HG03571 (cell line): Measurements from ENCODE around the gene MAEL.

Experiments
- ATAC-seq: cut with Tn5 transposase; IDR thresholded peaks from one replicate; pipeline ENCODE4 v1.9.1; 2021; ENCODE audit not compliant: unreplicated experiment

Gene MAEL

DNA sequence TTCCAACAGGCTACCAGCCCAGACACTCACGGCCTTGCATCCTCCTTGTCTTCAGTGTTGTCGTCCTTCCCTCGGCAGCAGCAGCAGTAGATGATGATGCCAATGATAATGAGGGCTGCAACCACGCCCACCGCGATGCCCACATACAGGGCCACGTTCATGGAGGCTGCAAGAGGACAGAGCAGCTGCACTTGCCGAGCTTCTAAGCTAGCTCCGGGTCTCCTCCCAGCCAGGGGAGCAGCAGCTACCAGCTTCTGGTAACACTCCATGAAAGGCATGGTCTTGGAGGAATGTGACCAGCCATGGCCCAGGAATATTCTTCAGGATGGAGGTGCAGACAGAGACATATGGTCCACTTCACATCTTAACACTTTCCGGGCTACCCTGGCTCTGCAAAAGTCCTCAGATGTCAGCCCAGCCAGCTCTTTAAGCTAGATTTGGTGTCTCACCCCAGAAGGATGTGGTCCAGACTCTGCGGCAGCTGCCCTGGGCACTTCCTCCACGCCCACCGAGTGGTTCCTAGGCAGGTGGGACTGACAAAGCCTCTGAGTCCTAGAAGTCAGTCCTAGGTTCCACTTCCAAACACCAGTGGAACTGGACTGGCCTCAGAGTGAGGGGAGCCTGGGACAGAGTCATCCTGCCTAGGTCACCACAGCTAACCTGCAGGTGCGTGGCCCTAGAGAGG lies 66.0 kb downstream of the MAEL start:
- ATAC-seq, result no peak

DNA sequence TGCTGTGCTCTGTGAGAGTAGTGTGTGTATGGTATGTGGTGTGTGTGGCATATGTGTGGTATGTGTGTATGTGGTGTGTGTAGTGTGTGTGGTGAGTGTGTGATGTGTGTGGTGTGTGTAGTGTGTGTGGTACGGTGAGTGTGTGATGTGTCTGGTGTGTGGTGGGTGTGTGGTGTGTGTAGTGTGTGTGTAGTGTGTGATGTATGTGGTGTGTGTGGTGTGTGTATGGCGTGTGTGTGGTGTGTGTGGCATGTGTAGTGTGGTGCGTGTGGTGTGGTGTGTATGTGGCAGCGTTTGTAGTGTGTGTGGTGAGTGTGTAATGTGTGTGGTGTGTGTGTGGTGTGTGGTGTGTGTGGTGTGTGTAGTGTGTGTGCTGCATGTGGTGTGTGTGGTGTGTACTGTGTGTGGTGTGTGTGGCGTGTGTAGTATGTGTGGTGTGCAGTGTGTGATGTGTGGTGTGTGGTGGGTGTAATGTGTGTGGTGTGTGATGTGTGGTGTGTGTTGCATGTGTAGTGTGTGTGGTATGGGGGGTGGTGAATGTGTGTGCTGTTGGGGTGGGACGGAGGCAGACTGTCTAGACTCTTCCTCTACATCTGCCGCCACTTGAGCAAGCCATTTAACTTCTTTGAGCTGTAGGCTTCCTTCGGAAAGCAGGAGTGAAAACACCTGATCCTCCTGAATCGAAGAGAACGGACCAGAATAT lies 67.6 kb downstream of the MAEL start:
- ATAC-seq, result no peak

DNA sequence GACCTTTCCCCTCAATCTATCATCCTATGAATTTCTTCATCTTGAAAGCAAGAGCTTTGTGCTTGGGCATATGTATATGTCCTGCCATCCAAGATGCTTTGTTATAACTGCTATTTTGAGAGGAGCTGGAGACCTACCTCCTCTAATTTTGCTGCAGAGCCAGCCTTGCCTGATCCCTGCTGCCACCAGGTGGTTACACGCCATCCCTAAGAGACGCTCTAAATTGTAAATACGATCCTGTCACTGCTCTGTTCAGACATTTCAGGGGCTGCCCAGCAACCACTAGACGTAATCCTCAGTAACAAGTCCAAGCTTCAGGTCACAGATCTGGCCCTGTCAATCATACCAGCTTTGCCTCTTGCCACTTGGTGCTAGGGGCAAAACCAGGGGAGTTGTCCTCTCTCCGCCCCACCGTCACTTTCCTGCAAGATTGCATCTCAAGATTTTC lies 68.2 kb downstream of the MAEL start:
- no peak for ATAC-seq

DNA sequence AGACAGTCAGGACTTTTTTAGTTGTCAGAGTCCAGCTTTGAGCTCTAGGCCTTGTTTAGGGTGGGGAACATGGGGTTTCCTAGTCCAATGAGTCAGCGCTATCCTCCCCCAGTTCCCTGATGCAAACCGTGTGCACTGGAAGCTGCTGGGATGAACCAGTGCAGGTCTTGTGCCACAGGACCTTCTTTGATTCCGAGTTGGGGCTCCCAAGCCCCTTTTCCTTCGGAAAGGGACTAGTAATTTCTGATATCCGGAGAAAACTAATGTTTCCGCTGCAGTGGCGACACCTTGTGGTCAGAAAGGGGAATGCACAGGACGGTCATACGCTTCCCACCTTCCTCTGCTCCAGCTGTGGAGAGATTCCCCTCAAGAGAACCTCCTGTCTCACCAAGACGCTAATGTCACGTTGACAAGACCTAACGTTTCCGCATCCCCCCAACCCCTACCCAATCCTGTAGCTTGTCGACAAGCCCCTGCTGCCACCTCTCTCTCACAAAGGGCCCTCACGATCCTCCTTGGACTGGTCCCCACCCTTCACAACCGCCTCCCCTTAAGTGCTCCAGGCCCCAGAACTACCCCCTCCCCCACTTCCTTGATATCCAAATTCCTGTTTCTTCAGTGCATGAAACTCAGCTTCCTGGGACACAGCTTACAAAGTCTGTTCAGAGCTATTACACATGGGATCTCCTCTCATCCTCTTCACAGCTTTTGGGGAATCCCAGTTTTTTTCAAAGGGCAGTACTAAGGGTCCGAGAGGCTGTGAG lies 70.1 kb downstream of the MAEL start:
- ATAC-seq, result no peak

- no peak for ATAC-seq
Measured at GRCh38 chr1:167059809-167060107, 70.7 kb downstream of the MAEL start.

- ATAC-seq, result no peak
Measured at GRCh38 chr1:167060141-167061072, 71.3 kb downstream of the MAEL start.

DNA sequence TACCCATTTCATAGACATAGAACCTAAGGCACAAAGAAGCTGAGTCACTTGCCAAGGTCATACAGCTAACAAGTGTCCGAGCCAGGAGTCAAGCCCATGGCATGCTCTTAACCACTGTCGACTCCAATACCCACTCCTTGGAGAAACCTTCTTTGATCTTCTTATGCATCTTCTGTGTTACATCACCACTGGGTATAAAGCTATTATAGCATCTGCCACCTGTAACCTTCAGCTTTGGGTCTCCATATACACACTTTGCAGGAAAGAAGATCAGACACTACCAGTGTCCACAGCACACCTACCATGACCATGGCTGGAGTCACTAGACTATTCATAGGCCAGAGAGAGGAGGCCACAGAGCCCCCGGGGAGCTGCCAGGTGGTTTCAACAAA lies 72.0 kb downstream of the MAEL start:
- no peak for ATAC-seq

DNA sequence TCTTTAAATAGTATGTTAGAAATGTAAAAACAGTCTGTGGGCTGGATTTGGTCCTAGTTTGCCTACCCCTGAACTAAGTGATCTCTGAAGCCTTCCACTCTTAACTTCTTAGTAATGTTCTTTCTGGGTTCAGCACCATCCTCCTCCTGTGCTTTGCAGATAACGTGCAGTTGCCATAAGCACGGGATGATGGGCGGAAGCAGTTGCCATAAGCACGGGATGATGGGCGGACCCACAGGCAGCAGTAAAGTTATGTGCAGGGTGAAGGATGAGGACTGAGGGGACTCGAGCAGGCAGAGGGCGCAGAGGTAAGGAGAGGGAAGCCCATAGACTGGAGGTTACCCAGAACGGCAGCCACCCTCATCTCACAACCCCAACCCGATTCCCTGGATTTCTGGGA lies 75.5 kb downstream of the MAEL start:
- ATAC-seq, result no peak

GRCh38 chr1:167065471-167065870 lies 76.4 kb downstream of the MAEL start:
- ATAC-seq, result no peak

GRCh38 chr1:167066333-167067122 lies 77.4 kb downstream of the MAEL start:
- ATAC-seq, result peak; percentile 76

GRCh38 chr1:167067904-167068303 lies 78.8 kb downstream of the MAEL start:
- ATAC-seq, result no peak

DNA sequence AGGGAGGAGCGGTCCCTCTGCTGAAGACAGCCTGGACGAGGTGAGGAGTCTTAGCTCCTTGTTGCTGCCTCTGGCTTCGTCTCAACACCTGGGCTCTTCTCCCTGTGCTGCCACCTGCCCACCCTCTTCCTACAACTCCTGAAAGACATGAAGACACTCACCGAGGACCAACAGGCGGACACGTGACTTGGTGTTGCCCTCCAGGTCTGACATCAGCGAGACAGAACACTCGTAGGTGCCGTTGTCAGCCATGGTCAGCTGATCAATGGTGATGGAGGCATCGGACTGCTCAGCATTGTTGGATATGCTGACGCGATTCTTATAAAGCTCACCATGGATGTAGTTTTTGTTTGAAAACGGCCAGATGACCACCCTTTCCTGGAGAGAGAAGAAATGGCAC lies 79.7 kb downstream of the MAEL start:
- no peak for ATAC-seq

- no peak for ATAC-seq
Measured at GRCh38 chr1:167071286-167071685, 82.2 kb downstream of the MAEL start.
